ENCODE data around the gene NEMP1. TPM values are rescaled to one million over a fixed set of nuclear protein-coding genes. Genes with fewer than 3 reads are reported as not detected.

Gene NEMP1
- total and polyA plus RNA-seq, 2 of the 13 experiments (the other 11 are each of a cell fraction or from before 2014, with no cell fraction given) = 11.4 to 12.9 TPM

- TF ChIP-seq, protein P1, sequence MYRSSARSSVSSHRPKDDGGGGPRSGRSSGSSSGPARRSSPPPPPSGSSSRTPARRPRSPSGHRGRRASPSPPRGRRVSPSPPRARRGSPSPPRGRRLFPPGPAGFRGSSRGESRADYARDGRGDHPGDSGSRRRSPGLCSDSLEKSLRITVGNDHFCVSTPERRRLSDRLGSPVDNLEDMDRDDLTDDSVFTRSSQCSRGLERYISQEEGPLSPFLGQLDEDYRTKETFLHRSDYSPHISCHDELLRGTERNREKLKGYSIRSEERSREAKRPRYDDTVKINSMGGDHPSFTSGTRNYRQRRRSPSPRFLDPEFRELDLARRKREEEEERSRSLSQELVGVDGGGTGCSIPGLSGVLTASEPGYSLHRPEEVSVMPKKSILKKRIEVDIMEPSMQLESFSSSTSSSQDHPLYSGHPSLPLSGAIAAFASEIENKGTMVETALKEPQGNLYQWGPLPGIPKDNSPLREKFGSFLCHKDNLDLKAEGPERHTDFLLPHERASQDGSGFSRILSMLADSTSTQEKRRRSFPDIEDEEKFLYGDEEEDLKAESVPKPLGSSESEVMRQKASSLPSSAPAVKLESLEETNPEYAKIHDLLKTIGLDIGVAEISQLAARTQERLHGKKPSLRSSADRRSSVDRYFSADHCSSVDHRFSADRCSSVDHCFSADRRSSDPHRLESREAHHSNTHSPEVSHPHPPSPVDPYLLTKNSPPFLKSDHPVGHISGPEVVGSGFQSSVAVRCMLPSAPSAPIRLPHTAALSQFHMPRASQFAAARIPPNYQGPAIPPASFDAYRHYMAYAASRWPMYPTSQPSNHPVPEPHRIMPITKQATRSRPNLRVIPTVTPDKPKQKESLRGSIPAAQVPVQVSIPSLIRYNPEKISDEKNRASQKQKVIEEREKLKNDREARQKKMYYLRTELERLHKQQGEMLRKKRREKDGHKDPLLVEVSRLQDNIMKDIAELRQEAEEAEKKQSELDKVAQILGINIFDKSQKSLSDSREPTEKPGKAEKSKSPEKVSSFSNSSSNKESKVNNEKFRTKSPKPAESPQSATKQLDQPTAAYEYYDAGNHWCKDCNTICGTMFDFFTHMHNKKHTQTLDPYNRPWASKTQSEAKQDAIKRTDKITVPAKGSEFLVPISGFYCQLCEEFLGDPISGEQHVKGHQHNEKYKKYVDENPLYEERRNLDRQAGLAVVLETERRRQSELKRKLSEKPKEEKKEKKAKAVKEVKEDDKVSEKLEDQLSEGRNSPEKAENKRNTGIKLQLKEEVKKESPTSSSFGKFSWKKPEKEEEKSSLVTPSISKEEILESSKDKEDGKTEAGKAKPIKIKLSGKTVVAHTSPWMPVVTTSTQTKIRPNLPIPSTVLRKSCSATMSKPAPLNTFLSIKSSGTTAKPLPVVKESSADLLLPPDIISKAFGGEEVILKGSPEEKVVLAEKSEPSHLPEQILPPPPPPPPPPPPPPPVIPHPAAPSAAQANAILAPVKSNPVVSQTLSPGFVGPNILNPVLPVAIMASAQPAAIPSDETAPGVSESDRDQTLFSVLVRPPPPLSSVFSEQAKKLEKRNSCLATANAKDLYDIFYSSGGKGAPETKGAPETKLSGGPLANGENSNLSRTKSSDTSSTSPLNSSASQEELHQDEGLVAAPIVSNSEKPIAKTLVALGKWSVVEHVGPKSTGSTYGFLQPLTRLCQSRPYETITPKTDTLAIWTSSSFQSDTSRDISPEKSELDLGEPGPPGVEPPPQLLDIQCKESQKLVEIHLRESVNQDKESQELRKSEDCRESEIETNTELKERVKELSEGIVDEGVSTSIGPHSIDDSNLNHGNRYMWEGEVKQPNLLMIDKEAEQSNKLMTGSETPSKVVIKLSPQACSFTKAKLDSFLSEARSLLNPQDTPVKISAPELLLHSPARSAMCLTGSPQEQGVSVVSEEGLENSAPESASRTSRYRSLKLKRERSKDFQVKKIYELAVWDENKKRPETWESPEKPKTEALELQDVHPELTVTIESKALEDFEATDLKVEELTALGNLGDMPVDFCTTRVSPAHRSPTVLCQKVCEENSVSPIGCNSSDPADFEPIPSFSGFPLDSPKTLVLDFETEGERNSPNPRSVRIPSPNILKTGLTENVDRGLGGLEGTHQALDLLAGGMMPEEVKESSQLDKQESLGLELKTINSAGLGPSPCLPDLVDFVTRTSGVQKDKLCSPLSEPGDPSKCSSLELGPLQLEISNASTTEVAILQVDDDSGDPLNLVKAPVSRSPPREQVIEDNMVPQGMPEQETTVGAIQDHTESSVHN (CRISPR knock-in tag; IDR thresholded peaks at IDR 0.05) = peak; percentile 88; the same call in 1 of the 2 replicates
- TF ChIP-seq, protein P2, sequence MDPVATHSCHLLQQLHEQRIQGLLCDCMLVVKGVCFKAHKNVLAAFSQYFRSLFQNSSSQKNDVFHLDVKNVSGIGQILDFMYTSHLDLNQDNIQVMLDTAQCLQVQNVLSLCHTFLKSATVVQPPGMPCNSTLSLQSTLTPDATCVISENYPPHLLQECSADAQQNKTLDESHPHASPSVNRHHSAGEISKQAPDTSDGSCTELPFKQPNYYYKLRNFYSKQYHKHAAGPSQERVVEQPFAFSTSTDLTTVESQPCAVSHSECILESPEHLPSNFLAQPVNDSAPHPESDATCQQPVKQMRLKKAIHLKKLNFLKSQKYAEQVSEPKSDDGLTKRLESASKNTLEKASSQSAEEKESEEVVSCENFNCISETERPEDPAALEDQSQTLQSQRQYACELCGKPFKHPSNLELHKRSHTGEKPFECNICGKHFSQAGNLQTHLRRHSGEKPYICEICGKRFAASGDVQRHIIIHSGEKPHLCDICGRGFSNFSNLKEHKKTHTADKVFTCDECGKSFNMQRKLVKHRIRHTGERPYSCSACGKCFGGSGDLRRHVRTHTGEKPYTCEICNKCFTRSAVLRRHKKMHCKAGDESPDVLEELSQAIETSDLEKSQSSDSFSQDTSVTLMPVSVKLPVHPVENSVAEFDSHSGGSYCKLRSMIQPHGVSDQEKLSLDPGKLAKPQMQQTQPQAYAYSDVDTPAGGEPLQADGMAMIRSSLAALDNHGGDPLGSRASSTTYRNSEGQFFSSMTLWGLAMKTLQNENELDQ (CRISPR knock-in tag; IDR thresholded peaks at IDR 0.05; ENCODE audit: borderline replicate concordance) = no peak; the same call in 1 of the 2 replicates
- TF ChIP-seq ZNF503 (CRISPR knock-in tag; IDR thresholded peaks at IDR 0.05) (peak; percentile 76), ZBTB21 (CRISPR knock-in tag; IDR thresholded peaks at IDR 0.05) (no peak), MAFF (IDR thresholded peaks at IDR 0.05; ENCODE audit: low read depth, low read length) (no peak), TERF1 (CRISPR knock-in tag; IDR thresholded peaks at IDR 0.05) (no peak), FOSL1 (CRISPR knock-in tag; IDR thresholded peaks at IDR 0.05; ENCODE audit: borderline replicate concordance) (no peak), HDAC2 (CRISPR knock-in tag; IDR thresholded peaks at IDR 0.05) (peak; percentile 78), PRPF4 (IDR thresholded peaks at IDR 0.05; ENCODE audit: low read depth, low read length, poor library complexity, severe bottlenecking) (no peak), SOX13 (IDR thresholded peaks at IDR 0.05) (0 out of 2 replicates have a peak, but pooled peaks have one; percentile 59), SOX13 (CRISPR knock-in tag; conservative IDR thresholded peaks at IDR 0.05 in 1 of 2, IDR thresholded peaks at IDR 0.05 in 1 of 2) (peak in 1 of 2 experiments; percentile 69; a peak in 2 of 4 replicates), ZNF331 (CRISPR knock-in tag; IDR thresholded peaks at IDR 0.05) (peak; percentile 66), ELF3 (CRISPR knock-in tag; IDR thresholded peaks at IDR 0.05) (0 out of 2 replicates have a peak, but pooled peaks have one; percentile 37)
Observed at GRCh38 chr12:57088354-57089270, 10.0 kb upstream of the NEMP1 start, which contains the start of gene NAB2 (continued).

All from HepG2 (cell line).